ENCODE results near the gene STK17A. TPM values are rescaled to one million over a fixed set of nuclear protein-coding genes. Genes with fewer than 3 reads are reported as not detected.

STK17A gene
- total RNA-seq, 1 donor from 2014 or later = 30.8 TPM

- intact Hi-C loops (cut with micrococcal nuclease) = no loop called here
- Mint-ChIP-seq H3K4me1 (peaks cover 58% of the 10 kb centered on the region), H3K9me3 (peaks cover 3% of the 10 kb centered on the region), H3K4me3 (no peak overlapping the region), H3K36me3 (ENCODE audit: low read depth) (peaks cover 70% of the 10 kb centered on the region), H3K27ac (no peak overlapping the region), H3K27me3 (no peaks in the 10 kb centered on the region)
- no peak for DNase-seq
Measured at GRCh38 chr7:43640679-43641078, 57.8 kb downstream of the STK17A start.

DNA sequence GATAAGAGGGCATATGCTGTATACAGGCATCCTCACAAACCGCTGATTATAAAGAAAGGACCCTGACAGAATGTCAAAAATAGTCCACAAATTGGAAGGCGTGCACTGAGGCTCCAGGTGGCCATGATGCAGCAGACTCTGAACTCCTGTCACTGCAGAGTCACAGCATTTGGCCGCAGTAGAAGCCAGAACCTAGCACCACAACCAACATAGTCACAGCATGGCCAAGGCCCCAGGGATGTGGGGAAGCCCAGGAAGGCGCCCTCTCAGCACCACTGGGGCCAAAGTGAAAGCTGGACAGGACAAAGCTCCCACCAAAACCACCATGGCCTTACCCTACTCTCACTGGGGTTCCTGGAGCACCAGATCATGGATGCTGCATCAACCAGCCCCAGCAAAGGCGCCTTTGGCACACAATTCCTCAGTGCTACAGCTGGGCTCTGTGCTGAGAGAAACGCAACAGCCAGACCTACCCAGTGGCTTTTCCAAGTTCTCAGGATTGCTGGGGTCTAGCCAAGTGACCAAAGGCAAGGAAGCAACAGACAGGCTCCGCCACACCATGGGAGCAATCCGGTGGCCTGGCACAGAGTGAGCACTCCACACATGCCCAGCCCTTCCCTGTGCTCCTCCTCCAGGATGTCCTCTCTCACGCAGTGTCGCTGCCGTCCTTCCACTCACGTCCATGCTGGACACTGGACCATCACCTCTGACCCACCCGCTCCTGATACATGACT, 60.2 kb downstream of the STK17A start:
- Mint-ChIP-seq H3K4me3 (no peak overlapping the region), H3K4me1 (peaks cover 61% of the 10 kb centered on the region), H3K27me3 (no peaks in the 10 kb centered on the region), H3K36me3 (ENCODE audit: low read depth) (peaks cover 66% of the 10 kb centered on the region), H3K27ac (peak overlapping the region; percentile 37), H3K9me3 (peaks cover 4% of the 10 kb centered on the region)
- intact Hi-C loops (cut with micrococcal nuclease) = no loop called here
- no peak for DNase-seq

DNA sequence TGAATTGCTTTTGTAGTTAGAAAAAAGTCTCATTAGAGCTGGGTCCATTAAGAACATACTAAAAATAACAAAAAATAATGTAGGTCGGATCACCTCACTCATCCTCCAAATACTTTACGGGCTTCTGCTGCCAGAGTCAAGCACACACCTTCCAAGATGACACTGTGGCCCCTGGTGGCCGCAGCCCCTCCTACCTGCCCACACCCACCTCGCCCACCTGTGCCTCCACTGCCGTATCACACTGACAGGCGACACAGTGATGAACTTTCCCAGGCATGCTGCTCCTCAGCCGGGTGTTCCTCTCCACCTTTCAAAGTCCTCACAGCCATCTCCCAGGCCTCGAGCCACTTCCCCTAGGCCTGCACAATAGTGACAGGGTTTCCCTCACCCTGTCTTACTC, 60.9 kb downstream of the STK17A start:
- no peak for DNase-seq

GRCh38 chr7:43645699-43646226, 62.9 kb downstream of the STK17A start:
- DNase-seq = no peak
- peak overlapping the region; percentile 67 for H3K27ac Mint-ChIP-seq
- no peaks in the 10 kb centered on the region for H3K27me3 Mint-ChIP-seq
- peaks cover 4% of the 10 kb centered on the region for H3K9me3 Mint-ChIP-seq
- peak overlapping the region; percentile 81 for H3K4me3 Mint-ChIP-seq
- intact Hi-C loops (cut with micrococcal nuclease) = no loop called here
- peaks cover 51% of the 10 kb centered on the region for H3K36me3 Mint-ChIP-seq (ENCODE audit: low read depth)
- H3K4me1 Mint-ChIP-seq = peaks cover 75% of the 10 kb centered on the region

More for the DNA sequence above, 60.9 kb downstream of the STK17A start:
- peaks cover 68% of the 10 kb centered on the region for H3K4me1 Mint-ChIP-seq
- H3K4me3 Mint-ChIP-seq = peak overlapping the region; percentile 7
- intact Hi-C loops (cut with micrococcal nuclease) = no loop called here
- peak overlapping the region; percentile 26 for H3K27ac Mint-ChIP-seq
- H3K36me3 Mint-ChIP-seq (ENCODE audit: low read depth) = peaks cover 65% of the 10 kb centered on the region
- no peaks in the 10 kb centered on the region for H3K27me3 Mint-ChIP-seq
- peaks cover 4% of the 10 kb centered on the region for H3K9me3 Mint-ChIP-seq

DNA sequence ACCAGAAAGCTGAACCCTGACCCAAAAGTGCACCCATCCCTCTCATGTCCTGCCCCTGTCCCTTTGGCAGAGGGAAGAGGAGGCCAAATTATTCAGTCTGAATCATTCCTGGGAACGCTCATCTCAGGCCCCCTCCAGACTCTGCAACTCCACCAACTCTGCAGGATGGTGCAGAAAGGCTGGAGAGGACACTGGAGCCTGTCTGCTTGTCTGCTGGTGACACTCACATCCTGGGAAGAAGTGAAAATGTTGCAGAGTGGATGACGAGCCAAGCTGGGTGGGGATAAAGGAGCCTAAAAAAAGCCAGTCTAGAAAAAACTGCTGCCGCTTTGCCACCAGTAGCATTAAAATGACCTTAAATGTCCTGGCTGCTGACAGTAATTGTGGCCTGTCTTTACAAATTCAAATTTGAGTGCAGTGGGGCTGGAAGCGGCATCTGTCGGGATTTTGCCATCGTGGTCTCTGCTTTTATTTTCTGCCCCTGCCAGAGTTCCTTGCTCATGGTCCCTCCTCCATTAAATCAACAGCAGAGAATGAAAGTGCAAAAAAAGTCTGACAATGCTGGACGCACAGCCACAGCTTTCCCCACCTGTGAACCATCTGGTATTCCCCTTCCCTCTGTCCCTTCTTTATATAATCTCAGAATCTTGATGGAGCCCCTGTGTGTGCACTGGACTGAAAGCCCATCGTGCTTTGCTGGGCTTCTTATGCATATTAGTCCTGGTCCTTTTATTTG, 63.9 kb downstream of the STK17A start:
- H3K27ac Mint-ChIP-seq = peak overlapping the region; percentile 99
- H3K9me3 Mint-ChIP-seq = peaks cover 4% of the 10 kb centered on the region
- intact Hi-C loops (cut with micrococcal nuclease) = no loop called here
- peaks cover 49% of the 10 kb centered on the region for H3K36me3 Mint-ChIP-seq (ENCODE audit: low read depth)
- no peaks in the 10 kb centered on the region for H3K27me3 Mint-ChIP-seq
- DNase-seq = no peak
- peaks cover 82% of the 10 kb centered on the region for H3K4me1 Mint-ChIP-seq
- H3K4me3 Mint-ChIP-seq = peak overlapping the region; percentile 81

- peak overlapping the region; percentile 99 for H3K27ac Mint-ChIP-seq
- intact Hi-C loops (cut with micrococcal nuclease) = no loop called here
- peaks cover 86% of the 10 kb centered on the region for H3K4me1 Mint-ChIP-seq
- peaks cover 4% of the 10 kb centered on the region for H3K9me3 Mint-ChIP-seq
- H3K36me3 Mint-ChIP-seq (ENCODE audit: low read depth) = peaks cover 51% of the 10 kb centered on the region
- no peaks in the 10 kb centered on the region for H3K27me3 Mint-ChIP-seq
- no peak for DNase-seq
- H3K4me3 Mint-ChIP-seq = peak overlapping the region; percentile 81
Measured at GRCh38 chr7:43647339-43647672, 64.4 kb downstream of the STK17A start.

GRCh38 chr7:43647673-43648472, 65.0 kb downstream of the STK17A start:
- peaks cover 4% of the 10 kb centered on the region for H3K9me3 Mint-ChIP-seq
- intact Hi-C loops (cut with micrococcal nuclease) = loop anchor here (1.0 to 2.0 kb wide), 11 partner anchors 10 to 187 kb away; partner anchors contain the start of gene COA1
- H3K4me3 Mint-ChIP-seq = peak overlapping the region; percentile 81
- no peaks in the 10 kb centered on the region for H3K27me3 Mint-ChIP-seq
- H3K27ac Mint-ChIP-seq = peak overlapping the region; percentile 99
- peaks cover 51% of the 10 kb centered on the region for H3K36me3 Mint-ChIP-seq (ENCODE audit: low read depth)
- DNase-seq = peak; percentile 81
- peaks cover 83% of the 10 kb centered on the region for H3K4me1 Mint-ChIP-seq

DNA sequence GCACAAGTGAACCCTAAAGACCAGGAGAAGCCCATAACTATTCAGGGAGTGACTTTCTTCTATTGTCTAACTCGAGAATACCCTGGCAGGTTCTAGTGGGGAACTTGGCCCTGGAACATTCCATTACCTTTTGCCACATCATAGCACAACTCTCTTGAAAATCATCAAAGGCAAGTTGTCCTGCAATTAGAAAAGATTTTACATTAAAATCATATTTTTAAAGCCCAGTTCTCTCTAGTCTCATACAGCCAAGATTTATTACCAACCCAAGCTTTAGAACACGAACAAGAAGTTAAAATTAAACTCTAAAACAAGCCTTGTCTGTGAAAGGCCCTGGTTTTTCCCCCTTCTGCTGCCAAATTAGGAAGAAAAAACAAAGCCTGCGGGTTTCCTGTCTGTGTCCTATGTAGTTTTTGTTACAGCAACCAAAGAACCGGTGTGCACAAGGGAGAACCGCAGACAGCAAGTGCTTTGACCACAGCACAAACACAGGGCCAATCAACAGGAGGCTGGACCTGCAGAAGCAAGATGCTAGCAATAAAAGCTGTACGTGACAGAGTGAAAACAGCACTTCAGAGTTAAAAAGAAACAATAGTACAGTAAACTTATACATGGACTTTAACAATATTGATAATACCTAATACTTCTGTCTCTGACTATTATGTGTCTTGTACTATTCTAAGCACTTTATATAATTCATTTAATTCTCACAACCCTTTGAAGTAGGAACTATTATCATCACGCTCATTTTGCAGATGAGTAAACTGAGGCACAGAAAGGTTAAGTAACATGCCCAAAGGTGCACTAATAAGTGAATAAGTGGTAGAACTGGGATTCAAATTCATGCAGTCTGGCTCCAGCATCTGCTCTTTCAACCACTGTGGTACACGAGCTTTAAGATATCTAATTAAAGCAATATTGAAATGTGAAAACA, 65.8 kb downstream of the STK17A start:
- Mint-ChIP-seq H3K9me3 (peaks cover 4% of the 10 kb centered on the region), H3K27me3 (no peaks in the 10 kb centered on the region), H3K4me3 (peak overlapping the region; percentile 81), H3K4me1 (peaks cover 82% of the 10 kb centered on the region), H3K27ac (peak overlapping the region; percentile 99), H3K36me3 (ENCODE audit: low read depth) (peaks cover 47% of the 10 kb centered on the region)
- intact Hi-C loops (cut with micrococcal nuclease) = loop anchor here (1.0 to 2.0 kb wide), 11 partner anchors 10 to 186 kb away; partner anchors contain the start of gene COA1
- DNase-seq = peak; percentile 93

DNA sequence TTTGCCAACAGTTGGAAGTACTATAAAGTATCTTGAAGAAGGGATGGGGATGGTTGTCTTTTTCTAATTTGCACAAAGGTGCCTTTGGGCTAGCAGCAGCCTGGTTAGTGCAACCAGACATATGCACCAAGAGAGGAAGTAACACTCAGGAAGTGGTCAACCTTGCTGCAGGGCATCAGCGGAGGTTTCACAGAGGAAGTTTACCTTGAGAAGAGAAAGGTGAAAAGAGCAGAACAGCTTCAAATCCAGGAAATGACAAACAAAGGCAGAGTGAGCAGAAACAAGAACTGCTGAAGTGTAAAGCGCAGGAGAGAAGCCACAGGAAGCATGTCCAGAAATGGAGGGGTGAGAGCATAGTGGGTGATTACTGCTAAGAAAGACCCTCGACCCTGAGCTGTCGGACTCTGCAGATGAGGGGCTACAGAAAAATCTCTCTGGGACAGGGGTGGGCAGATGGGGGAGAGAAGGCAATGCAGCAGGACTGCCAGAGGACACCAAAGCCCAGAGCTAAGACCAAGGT, 66.9 kb downstream of the STK17A start:
- H3K36me3 Mint-ChIP-seq (ENCODE audit: low read depth) = peaks cover 47% of the 10 kb centered on the region
- DNase-seq = peak; percentile 93
- peaks cover 84% of the 10 kb centered on the region for H3K4me1 Mint-ChIP-seq
- intact Hi-C loops (cut with micrococcal nuclease) = loop anchor here (2.0 kb wide), 2 partner anchors 79 to 185 kb away; partner anchors contain the start of gene COA1
- no peaks in the 10 kb centered on the region for H3K27me3 Mint-ChIP-seq
- H3K9me3 Mint-ChIP-seq = peaks cover 11% of the 10 kb centered on the region
- H3K27ac Mint-ChIP-seq = peak overlapping the region; percentile 99
- peak overlapping the region; percentile 81 for H3K4me3 Mint-ChIP-seq

DNA sequence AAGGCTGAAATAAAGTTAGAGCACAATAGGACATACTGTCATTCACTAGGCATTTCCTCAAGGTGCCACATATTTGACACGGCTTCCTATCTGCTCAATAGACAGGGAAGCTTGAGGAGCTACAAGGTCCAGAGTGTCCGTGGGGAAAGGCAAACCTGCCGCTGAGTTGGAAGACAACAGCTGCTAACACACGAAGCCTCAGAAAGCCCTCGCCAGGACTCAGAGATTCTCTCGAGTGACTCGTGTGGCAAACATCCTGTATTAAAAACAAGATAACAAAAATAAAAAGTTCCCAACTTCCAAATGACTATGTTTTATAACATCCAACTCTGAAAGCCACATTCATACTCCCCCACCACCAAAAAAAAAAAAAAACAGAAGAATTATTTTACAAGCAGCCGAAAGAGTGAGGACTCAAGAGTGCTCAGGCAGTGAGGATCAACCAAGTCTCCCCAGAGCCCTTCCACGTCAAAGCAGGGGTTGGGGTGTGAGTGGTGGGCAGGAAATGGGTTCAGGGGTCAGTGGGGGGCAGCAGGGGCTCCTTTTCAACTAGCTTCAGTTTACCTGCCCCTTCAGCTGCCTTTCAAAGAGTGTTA, 67.6 kb downstream of the STK17A start:
- Mint-ChIP-seq H3K27ac (peak overlapping the region; percentile 99), H3K4me3 (peak overlapping the region; percentile 81), H3K36me3 (ENCODE audit: low read depth) (peaks cover 42% of the 10 kb centered on the region), H3K4me1 (peaks cover 79% of the 10 kb centered on the region), H3K27me3 (no peaks in the 10 kb centered on the region), H3K9me3 (peaks cover 10% of the 10 kb centered on the region)
- intact Hi-C loops (cut with micrococcal nuclease) = no loop called here
- DNase-seq = peak; percentile 75

GRCh38 chr7:43652364-43652763, 69.5 kb downstream of the STK17A start:
- H3K36me3 Mint-ChIP-seq (ENCODE audit: low read depth) = peaks cover 38% of the 10 kb centered on the region
- no peak for DNase-seq
- intact Hi-C loops (cut with micrococcal nuclease) = no loop called here
- peak overlapping the region; percentile 99 for H3K27ac Mint-ChIP-seq
- peaks cover 7% of the 10 kb centered on the region for H3K9me3 Mint-ChIP-seq
- peak overlapping the region; percentile 46 for H3K4me3 Mint-ChIP-seq
- H3K27me3 Mint-ChIP-seq = no peaks in the 10 kb centered on the region
- H3K4me1 Mint-ChIP-seq = peaks cover 66% of the 10 kb centered on the region

DNA sequence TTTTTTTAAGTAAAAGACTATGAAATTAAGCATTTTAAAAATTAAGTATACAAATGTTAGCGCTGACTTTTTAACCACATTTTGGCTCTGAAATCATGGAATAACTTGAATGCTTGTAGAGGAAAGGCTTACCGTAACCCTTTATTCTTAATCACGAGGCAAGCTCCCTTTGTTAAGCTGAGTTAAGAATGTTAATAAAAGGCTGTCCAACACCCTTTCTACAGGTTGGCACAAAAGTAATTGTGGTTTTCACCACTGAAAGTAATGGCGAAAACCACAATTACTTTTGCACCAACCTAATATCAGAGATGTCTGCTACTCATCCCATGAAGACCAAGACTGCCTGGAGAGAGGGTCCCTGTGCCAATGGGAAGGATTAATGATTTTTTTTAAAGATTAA, 70.6 kb downstream of the STK17A start:
- no peak for DNase-seq
- Mint-ChIP-seq H3K27me3 (no peaks in the 10 kb centered on the region), H3K4me3 (no peak overlapping the region), H3K9me3 (peaks cover 7% of the 10 kb centered on the region), H3K36me3 (ENCODE audit: low read depth) (peaks cover 43% of the 10 kb centered on the region), H3K27ac (peak overlapping the region; percentile 77), H3K4me1 (peaks cover 62% of the 10 kb centered on the region)
- intact Hi-C loops (cut with micrococcal nuclease) = no loop called here

Data from activated CD4-positive, alpha-beta T cell treated with anti-CD3 and anti-CD28 coated beads, Interleukin-2, amount 10 ng/mL, durations not matched to agents 24 days and 14 days (primary cell).